ENCODE results near the gene RPS6KB2. TPM values are rescaled to one million over a fixed set of nuclear protein-coding genes. Genes with fewer than 3 reads are reported as not detected.

The RPS6KB2 gene
- polyA plus RNA-seq (2011; rRNA removed) (42.9 and 59.9 TPM in 2 replicates), polyA minus RNA-seq (2011; rRNA and poly(A)+ RNA removed) (34.4 and 53.7 TPM in 2 replicates)

DNA sequence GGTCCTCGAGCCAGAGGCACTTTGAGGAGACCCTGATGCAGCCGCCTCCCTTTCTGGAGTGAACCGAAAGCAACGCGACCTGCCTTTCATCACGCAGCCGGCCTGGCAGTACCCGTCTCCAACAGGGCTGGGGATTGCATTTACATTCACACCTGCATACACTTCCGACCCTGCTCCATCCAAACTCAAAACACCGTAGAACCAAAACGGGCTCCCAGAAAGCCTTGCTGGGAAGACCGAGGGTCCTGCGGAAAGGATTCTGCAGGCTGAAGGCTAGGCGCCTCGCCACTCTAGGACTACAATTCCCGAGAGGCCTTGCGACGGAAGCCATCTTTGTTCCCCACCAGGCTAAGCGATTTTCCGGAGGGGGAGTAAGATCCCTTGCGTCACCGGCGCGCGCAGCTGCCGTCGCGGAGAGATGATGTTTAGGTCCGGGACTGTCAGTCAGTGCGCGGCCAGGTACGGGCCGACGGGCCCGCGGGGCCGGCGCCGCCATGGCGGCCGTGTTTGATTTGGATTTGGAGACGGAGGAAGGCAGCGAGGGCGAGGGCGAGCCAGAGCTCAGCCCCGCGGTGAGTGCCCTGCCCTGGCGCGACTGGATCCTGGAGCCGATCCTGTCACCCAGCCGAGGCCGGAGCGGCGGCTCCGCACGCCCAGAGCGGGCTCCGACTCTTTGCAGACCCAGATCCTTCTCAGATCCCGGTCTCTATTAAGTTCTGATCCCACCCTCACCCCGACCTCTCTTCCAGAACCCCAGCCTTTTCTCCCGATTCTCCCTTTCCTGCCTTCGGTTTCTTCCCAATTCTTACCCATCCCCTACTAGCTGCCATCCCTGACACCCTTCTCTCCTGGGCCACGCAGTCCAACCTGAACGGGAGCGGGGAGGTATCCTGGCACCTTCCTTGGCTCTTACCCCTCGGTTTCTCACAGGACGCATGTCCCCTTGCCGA lies at the start of gene RPS6KB2:
Gene RPS6KB2, plus strand, starts transcription at position 443 of the 950 bp plus-strand sequence. Its CDS starts 52 bp downstream, at position 495.
- Histone ChIP-seq H3K27me3 (ENCODE audit: control insufficient read depth, insufficient read depth, low read length) (no peaks in the 10 kb centered on the region), H3K4me3 (ENCODE audit: low read depth, low read length) (peak within 1 kb of the TSS; percentile 98), H3K36me3 (ENCODE audit: control insufficient read depth, insufficient read depth, low read length) (peaks cover 18% of the 10 kb centered on the region)
- peak; percentile 83 for DNase-seq (ENCODE audit: low read depth)
- no peak for TF ChIP-seq CTCF (IDR thresholded peaks at IDR 0.05; ENCODE audit: insufficient read depth, low read depth, low read length)
- POLR2A ChIA-PET = no interaction called here
- CTCF ChIA-PET = interaction anchor here (0.6 to 1.8 kb wide), 5 partner anchors 15 to 165 kb away, joined by 3 to 4 read pairs (median 4); partner anchors contain the start of genes CORO1B and PPP1CA

DNA sequence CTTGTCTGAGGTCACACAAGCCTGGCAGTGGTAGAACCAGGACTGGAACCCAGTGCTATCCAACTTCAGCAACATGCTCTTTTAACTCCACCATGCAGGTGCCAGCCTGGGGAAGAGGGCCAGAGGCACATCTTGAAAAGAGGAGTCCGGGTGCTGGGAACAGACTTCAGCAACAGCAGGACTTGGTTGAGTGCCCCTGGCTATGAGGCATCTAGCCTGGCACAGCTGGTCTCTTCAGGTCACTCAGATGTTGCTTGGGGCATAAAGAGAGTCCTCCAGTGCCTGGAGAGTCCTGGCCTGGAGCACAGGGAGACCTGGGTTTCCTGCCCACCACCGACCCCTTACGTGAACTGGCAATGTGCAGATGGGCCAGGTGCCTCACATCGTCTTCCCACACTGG lies 49.8 kb upstream of the RPS6KB2 start:
- Histone ChIP-seq H3K36me3 (ENCODE audit: control insufficient read depth, insufficient read depth, low read length) (no peaks in the 10 kb centered on the region), H3K27me3 (ENCODE audit: control insufficient read depth, insufficient read depth, low read length) (no peaks in the 10 kb centered on the region), H3K4me3 (ENCODE audit: low read depth, low read length) (no peak overlapping the region)
- CTCF ChIA-PET = interaction anchor here (0.8 to 24.6 kb wide), 5 partner anchors 9 to 116 kb away, joined by 3 to 892 read pairs (median 49); partner anchors contain the start of gene POLD4
- POLR2A ChIA-PET = no interaction called here
- DNase-seq (ENCODE audit: low read depth) = no peak
- TF ChIP-seq CTCF (IDR thresholded peaks at IDR 0.05; ENCODE audit: insufficient read depth, low read depth, low read length) = no peak

DNA sequence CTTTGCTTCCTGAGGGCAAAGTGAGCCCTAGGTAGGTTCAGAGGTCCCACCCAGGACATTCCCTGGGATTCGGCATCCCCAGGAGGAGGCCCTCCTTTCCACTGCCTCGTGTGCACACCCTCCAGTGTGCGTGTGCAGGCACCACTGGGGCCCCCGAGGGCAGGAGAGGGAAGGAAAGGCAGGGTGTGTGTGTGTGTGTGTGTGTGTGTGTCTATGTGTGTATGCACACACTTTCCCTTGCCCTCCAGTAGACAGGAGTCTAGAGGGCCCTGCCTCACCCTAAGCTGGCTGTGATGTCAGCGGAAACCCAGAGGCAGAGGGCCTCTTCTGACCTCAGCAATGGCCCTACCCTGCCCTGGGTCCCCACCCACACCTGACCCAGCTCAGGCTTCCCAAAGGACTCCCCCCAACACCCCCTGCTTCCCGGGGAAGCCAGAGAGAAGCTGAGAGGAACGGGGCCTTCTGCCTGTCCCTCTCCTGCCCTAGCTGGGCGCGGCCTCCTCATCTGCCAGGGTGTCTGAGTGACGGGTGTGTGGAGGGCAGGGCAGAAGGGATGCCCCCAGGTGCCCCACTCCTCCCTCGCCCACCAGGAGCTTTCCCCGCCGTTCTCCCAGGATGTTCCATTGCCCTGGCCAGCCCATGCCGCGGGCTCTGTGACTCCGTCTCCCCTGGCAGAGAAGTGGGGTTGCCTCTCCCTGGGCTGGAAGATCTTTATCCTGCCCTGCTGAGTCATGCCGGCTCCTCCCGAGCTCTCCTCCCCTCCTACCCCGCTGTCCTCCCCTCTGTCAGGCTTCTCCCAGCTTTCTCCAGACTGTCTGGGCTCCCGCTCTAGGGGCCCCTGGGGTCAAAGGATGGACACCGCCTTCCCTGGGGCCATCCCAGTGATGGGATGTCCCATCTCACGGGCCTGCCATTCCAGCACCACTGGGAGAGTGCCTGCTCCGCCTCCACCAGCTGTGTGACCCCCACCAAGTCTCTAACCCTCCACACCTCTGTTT lies 48.9 kb upstream of the RPS6KB2 start:
- ChIA-PET CTCF (interaction anchor here (0.8 to 24.6 kb wide), 12 partner anchors 8 to 284 kb away, joined by 3 to 892 read pairs (median 7); partner anchors contain the start of genes CLCF1, POLD4, PPP1CA and SSH3), POLR2A (no interaction called here)
- H3K36me3 ChIP-seq (ENCODE audit: control insufficient read depth, insufficient read depth, low read length) = no peaks in the 10 kb centered on the region
- DNase-seq (ENCODE audit: low read depth) = no peak
- no peak for TF ChIP-seq CTCF (IDR thresholded peaks at IDR 0.05; ENCODE audit: insufficient read depth, low read depth, low read length)
- H3K4me3 ChIP-seq (ENCODE audit: low read depth, low read length) = no peak overlapping the region
- H3K27me3 ChIP-seq (ENCODE audit: control insufficient read depth, insufficient read depth, low read length) = no peaks in the 10 kb centered on the region

DNA sequence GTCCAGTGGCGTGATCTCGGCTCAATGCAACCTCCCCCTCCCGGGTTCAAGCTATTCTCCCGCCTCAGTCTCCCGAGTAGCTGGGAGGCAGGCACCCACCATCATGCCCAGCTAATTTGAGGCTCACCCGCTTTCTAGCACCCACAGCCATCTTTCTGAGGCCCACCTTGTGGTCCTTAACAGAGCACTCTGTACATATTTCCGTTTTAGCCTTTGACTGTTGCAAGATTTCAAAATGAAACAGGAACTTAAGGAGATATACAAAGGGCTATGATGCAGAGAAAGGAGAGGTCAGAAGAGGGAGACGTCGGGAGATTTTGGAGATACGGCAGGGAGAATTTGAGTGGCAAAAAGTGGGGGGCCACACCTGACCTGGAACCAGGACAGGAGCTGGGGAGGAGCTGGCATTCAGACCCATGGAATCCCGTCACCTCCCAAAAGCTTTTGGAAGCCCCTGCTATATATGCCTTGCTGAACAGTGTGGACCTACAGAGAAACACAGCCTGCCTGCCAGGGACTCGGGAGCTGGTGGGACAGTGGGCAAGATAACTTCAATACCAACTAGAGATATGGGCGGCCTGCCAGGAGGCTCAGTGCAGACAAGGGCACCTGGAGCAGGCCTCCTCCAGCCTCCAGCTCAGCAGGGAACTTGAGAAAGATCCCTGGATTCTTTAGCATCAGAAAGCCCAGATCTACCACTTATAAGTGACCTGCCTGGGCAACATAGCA lies 46.9 kb upstream of the RPS6KB2 start:
- no peak for TF ChIP-seq CTCF (IDR thresholded peaks at IDR 0.05; ENCODE audit: insufficient read depth, low read depth, low read length)
- H3K27me3 ChIP-seq (ENCODE audit: control insufficient read depth, insufficient read depth, low read length) = no peaks in the 10 kb centered on the region
- no peak for DNase-seq (ENCODE audit: low read depth)
- ChIA-PET CTCF (interaction anchor here (0.6 to 24.6 kb wide), 20 partner anchors 10 to 389 kb away, joined by 3 to 892 read pairs (median 10); partner anchors contain the start of genes CLCF1, GRK2, POLD4 and PPP1CA), POLR2A (no interaction called here)
- no peaks in the 10 kb centered on the region for H3K36me3 ChIP-seq (ENCODE audit: control insufficient read depth, insufficient read depth, low read length)
- no peak overlapping the region for H3K4me3 ChIP-seq (ENCODE audit: low read depth, low read length)
